Measurements from ENCODE around the gene AIRE. TPM values are rescaled to one million over a fixed set of nuclear protein-coding genes. Genes with fewer than 3 reads are reported as not detected.

AIRE gene
- total and polyA plus RNA-seq, 3 experiments from 2014 or later: 0.22 TPM; not detected in 2

DNA sequence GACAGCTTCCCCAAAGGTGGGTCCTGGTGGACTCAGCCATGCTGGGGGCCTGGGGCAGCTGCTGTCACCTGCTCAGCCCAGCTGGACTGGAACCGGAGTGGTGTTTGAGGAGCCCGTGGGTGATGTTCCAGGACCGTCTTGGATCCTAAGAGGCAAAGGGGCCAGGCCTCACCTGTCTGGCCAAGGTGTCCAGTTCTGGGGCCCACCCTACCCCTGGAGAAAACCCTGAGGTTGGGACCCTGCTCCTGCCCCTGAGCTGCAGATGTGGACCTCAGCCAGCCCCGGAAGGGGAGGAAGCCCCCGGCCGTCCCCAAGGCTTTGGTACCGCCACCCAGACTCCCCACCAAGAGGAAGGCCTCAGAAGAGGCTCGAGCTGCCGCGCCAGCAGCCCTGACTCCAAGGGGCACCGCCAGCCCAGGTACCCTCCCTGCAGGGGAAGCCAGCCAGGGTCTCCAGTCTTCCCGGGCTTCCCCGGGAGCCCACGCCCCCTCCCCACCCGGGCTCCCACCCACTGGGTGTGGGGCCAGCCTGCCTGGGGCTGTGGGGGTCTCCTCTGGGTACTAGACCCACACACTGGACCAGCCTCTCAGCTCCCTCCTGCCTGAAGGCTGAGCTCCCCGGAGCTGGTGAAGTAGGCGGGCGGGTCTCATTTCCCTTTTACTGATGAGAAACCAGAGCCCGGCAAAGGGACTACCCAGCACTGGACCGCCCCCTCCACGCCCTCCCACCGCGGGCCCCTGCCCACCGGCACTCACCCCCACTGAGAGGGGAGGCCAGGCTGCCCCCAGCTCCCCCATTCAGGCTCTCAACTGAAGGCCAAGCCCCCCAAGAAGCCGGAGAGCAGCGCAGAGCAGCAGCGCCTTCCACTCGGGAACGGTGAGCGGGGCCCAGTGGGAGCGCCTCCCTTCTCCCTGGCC lies 1.3 kb downstream of the AIRE start:
- Histone ChIP-seq H3K27me3 (ENCODE audit: insufficient read depth, low read length, poor library complexity, severe bottlenecking) (no peaks in the 10 kb centered on the region), H3K4me3 (ENCODE audit: low read length) (no peak overlapping the region), H3K27ac (ENCODE audit: low read depth, low read length) (no peak overlapping the region), H3K9me3 (ENCODE audit: low read length) (no peaks in the 10 kb centered on the region), H3K36me3 (ENCODE audit: insufficient read depth, low read length) (no peaks in the 10 kb centered on the region), H3K4me1 (ENCODE audit: insufficient read depth, low read length) (no peaks in the 10 kb centered on the region)
- Mint-ChIP-seq H3K9me3 (no peaks in the 10 kb centered on the region), H3K27ac (no peak overlapping the region), H3K27me3 (peaks cover 5 to 6% of the 10 kb centered on the region in 2 donors), H3K36me3 (no peaks in the 10 kb centered on the region), H3K4me1 (peaks cover 0 to 2% (median 0%) of the 10 kb centered on the region in 3 donors), H3K4me3 (no peak overlapping the region)
- ChIA-PET POLR2A (interaction anchor here (0.7 kb wide), 1 partner anchor 163 kb away, joined by 6 read pairs; no protein-coding TSS in a partner anchor), CTCF (interaction anchor here (0.9 to 1.4 kb wide), 2 partner anchors 9 to 10 kb away, joined by 3 read pairs; no protein-coding TSS in a partner anchor)
- no peak for DNase-seq

DNA sequence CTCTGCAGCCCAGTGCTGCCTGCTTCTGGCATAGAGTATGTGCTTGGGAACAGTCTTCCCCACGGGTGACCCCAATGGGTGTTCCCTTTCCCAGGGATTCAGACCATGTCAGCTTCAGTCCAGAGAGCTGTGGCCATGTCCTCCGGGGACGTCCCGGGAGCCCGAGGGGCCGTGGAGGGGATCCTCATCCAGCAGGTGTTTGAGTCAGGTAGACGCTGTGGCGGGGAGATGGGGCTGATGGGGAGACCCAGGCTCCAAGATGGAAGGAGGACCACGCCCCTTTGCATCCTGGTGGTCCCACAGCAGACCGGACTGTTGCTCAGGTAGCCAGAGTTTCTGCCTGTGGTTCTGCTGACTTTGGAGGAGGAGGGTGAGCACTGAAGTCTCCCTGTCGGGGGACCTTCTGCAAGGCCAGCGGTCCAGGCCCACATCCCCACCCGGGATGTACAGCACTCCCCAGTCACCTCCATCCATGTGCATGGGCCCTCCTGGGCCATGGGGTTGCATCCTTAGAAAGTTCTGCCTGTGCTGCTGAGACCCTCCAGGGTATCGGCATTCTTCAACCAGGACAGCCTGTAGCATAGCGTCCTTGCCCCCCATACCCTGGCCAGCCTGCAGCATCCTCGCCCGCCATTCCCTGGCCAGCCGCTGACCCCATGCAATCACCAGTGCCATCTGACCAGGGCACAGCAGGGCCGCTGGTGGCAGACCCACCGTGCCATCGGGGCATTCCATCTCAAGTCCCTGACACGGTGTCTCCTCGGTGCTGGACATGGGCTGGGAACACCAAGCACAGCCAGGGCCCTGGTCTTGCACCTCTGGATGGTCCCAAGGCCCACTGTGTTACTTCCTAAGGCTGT lies 2.8 kb downstream of the AIRE start:
- peaks cover 2% of the 10 kb centered on the region for H3K4me1 ChIP-seq (ENCODE audit: insufficient read depth, low read length)
- no peak overlapping the region for H3K27ac ChIP-seq (ENCODE audit: low read depth, low read length)
- ChIA-PET POLR2A (no interaction called here), CTCF (no interaction called here)
- no peaks in the 10 kb centered on the region for H3K36me3 ChIP-seq (ENCODE audit: insufficient read depth, low read length)
- Mint-ChIP-seq H3K4me1 (peaks cover 0 to 8% (median 3%) of the 10 kb centered on the region in 3 donors), H3K4me3 (peak overlapping the region in 1 of 7 donors; percentile 54), H3K27me3 (peaks cover 5 to 6% of the 10 kb centered on the region in 2 donors), H3K27ac (no peak overlapping the region), H3K36me3 (no peaks in the 10 kb centered on the region), H3K9me3 (no peaks in the 10 kb centered on the region)
- H3K4me3 ChIP-seq (ENCODE audit: low read length): no peak overlapping the region
- no peaks in the 10 kb centered on the region for H3K27me3 ChIP-seq (ENCODE audit: insufficient read depth, low read length, poor library complexity, severe bottlenecking)
- no peaks in the 10 kb centered on the region for H3K9me3 ChIP-seq (ENCODE audit: low read length)
- DNase-seq: no peak

DNA sequence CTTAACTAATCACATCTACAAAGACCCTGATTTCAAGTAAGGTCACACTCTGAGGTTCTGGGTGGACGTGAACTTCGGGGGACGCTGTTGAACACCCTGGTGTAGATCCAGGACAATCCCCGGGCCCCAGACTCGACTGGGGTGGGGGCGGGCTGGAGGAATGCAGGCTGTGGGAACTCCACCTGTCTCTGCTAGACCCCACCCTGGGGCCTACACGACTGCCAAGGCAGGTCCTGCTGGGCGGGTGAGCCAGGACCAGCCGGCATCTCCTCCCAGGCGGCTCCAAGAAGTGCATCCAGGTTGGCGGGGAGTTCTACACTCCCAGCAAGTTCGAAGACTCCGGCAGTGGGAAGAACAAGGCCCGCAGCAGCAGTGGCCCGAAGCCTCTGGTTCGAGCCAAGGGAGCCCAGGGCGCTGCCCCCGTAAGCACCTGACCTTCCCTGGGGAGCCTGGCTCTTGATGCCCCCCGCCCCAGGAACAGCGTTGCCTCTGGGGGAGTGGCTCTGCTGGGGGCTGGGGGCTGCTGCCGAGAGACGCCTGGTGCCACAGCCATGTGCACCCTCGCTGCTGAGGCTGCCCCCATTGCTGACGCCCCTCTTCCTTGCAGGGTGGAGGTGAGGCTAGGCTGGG lies 3.8 kb downstream of the AIRE start:
- Mint-ChIP-seq H3K9me3 (no peaks in the 10 kb centered on the region), H3K27me3 (peaks cover 5 to 6% of the 10 kb centered on the region in 2 donors), H3K4me1 (peaks cover 0 to 12% (median 3%) of the 10 kb centered on the region in 3 donors), H3K27ac (no peak overlapping the region), H3K36me3 (no peaks in the 10 kb centered on the region), H3K4me3 (no peak overlapping the region)
- CTCF ChIA-PET: no interaction called here
- DNase-seq: peak in 1 of 5 donors; percentile 43
- no peaks in the 10 kb centered on the region for H3K9me3 ChIP-seq (ENCODE audit: low read length)
- H3K4me3 ChIP-seq (ENCODE audit: low read length): no peak overlapping the region
- H3K4me1 ChIP-seq (ENCODE audit: insufficient read depth, low read length): peaks cover 8% of the 10 kb centered on the region
- POLR2A ChIA-PET: no interaction called here
- no peaks in the 10 kb centered on the region for H3K27me3 ChIP-seq (ENCODE audit: insufficient read depth, low read length, poor library complexity, severe bottlenecking)
- no peak overlapping the region for H3K27ac ChIP-seq (ENCODE audit: low read depth, low read length)
- H3K36me3 ChIP-seq (ENCODE audit: insufficient read depth, low read length): no peaks in the 10 kb centered on the region

- no peaks in the 10 kb centered on the region for H3K27me3 ChIP-seq (ENCODE audit: insufficient read depth, low read length, poor library complexity, severe bottlenecking)
- Mint-ChIP-seq H3K4me3 (peak overlapping the region in 1 of 7 donors; percentile 86), H3K9me3 (no peaks in the 10 kb centered on the region), H3K36me3 (no peaks in the 10 kb centered on the region), H3K27ac (no peak overlapping the region), H3K27me3 (peaks cover 5 to 6% of the 10 kb centered on the region in 2 donors), H3K4me1 (peaks cover 0 to 19% (median 3%) of the 10 kb centered on the region in 3 donors)
- H3K9me3 ChIP-seq (ENCODE audit: low read length): no peaks in the 10 kb centered on the region
- no peak overlapping the region for H3K4me3 ChIP-seq (ENCODE audit: low read length)
- H3K27ac ChIP-seq (ENCODE audit: low read depth, low read length): no peak overlapping the region
- CTCF ChIA-PET: no interaction called here
- H3K36me3 ChIP-seq (ENCODE audit: insufficient read depth, low read length): no peaks in the 10 kb centered on the region
- peak in 1 of 5 donors; percentile 31 for DNase-seq
- POLR2A ChIA-PET: no interaction called here
- H3K4me1 ChIP-seq (ENCODE audit: insufficient read depth, low read length): peaks cover 18% of the 10 kb centered on the region
Measured at GRCh38 chr21:44290327-44291077, 4.8 kb downstream of the AIRE start.

DNA sequence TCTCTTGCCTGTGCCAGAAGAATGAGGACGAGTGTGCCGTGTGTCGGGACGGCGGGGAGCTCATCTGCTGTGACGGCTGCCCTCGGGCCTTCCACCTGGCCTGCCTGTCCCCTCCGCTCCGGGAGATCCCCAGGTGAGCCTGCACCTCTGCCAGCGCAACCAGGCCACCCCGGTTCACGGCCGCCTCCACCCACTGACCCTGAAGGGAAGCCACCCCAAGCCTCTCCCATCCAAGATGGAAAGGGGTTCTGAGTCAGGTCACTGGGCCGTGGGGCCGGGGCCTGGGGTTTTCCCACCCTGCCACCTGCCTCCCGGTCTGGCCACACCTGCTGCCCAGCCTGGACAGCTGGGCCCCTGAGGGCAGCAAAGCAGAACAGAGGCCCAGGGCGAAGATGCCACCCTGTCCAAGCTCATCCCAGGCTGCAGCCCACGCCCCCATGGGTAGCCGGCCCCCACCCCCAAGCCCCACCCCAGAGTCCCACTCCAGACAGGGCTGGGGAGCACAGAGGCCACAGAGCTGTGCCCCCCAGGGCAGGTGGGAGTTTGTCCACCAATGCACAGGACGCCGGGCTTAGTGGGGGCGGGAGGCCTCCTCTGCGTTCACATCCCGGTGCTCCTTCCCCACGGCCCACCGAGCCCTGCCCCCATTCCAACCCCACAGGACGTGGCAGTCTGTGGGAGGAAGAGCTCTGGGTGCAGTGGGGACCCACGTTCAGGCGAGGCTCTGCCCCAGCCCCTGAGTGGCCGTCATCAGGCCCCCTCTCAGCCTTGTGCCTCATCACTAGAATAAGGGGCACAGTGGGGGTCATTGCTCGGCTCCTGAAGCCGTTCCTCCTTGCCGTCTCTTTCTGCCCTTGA lies 5.6 kb downstream of the AIRE start:
- H3K27me3 Mint-ChIP-seq: peaks cover 5 to 6% of the 10 kb centered on the region in 2 donors
- CTCF ChIA-PET: no interaction called here
- POLR2A ChIA-PET: no interaction called here

GRCh38 chr21:44291936-44292811 lies 6.5 kb downstream of the AIRE start:
- peak overlapping the region in 3 of 8 donors; percentile 47 to 52 (median 50) for H3K27ac Mint-ChIP-seq
- peak in 1 of 5 donors; percentile 48 for DNase-seq
- ChIA-PET CTCF (no interaction called here), POLR2A (interaction anchor here (0.6 kb wide), 1 partner anchor 20 kb away, joined by 3 read pairs; no protein-coding TSS in a partner anchor)
- Histone ChIP-seq H3K27me3 (ENCODE audit: insufficient read depth, low read length, poor library complexity, severe bottlenecking) (no peaks in the 10 kb centered on the region), H3K36me3 (ENCODE audit: insufficient read depth, low read length) (no peaks in the 10 kb centered on the region), H3K9me3 (ENCODE audit: low read length) (no peaks in the 10 kb centered on the region), H3K4me3 (ENCODE audit: low read length) (no peak overlapping the region), H3K27ac (ENCODE audit: low read depth, low read length) (no peak overlapping the region), H3K4me1 (ENCODE audit: insufficient read depth, low read length) (peaks cover 19% of the 10 kb centered on the region)
- H3K27me3 Mint-ChIP-seq: peaks cover 5 to 6% of the 10 kb centered on the region in 2 donors
- peaks cover 0 to 20% (median 5%) of the 10 kb centered on the region in 3 donors for H3K4me1 Mint-ChIP-seq
- H3K4me3 Mint-ChIP-seq: peak overlapping the region in 2 of 7 donors; percentile 40 to 56
- H3K9me3 Mint-ChIP-seq: no peaks in the 10 kb centered on the region
- H3K36me3 Mint-ChIP-seq: no peaks in the 10 kb centered on the region

More for the DNA sequence above, 5.6 kb downstream of the AIRE start:
- Mint-ChIP-seq H3K27ac (peak overlapping the region in 1 of 8 donors; percentile 47), H3K36me3 (no peaks in the 10 kb centered on the region), H3K4me3 (peak overlapping the region in 1 of 7 donors; percentile 86), H3K9me3 (no peaks in the 10 kb centered on the region), H3K4me1 (peaks cover 0 to 19% (median 5%) of the 10 kb centered on the region in 3 donors)
- Histone ChIP-seq H3K9me3 (ENCODE audit: low read length) (no peaks in the 10 kb centered on the region), H3K4me3 (ENCODE audit: low read length) (no peak overlapping the region), H3K27me3 (ENCODE audit: insufficient read depth, low read length, poor library complexity, severe bottlenecking) (no peaks in the 10 kb centered on the region), H3K36me3 (ENCODE audit: insufficient read depth, low read length) (no peaks in the 10 kb centered on the region), H3K27ac (ENCODE audit: low read depth, low read length) (no peak overlapping the region), H3K4me1 (ENCODE audit: insufficient read depth, low read length) (peaks cover 19% of the 10 kb centered on the region)
- DNase-seq: peak in 1 of 5 donors; percentile 32
